ENCODE measurements around the gene FAM124B. TPM values are rescaled to one million over a fixed set of nuclear protein-coding genes. Genes with fewer than 3 reads are reported as not detected.

The FAM124B gene
- total and polyA plus RNA-seq, 2 of the 8 experiments (the other 6 are each of a cell fraction or from before 2014, with no cell fraction given): 2.1 to 2.6 TPM

GRCh38 chr2:224438726-224439125 is 36.8 kb upstream of the FAM124B start:
- H3K4me2 ChIP-seq (ENCODE audit: insufficient read depth in 1 of 2, low read depth in 2 of 2, low read length in 2 of 2): no peak overlapping the region
- no peak overlapping the region for H3K9ac ChIP-seq (replicated peaks in 1 of 4; ENCODE audit: extremely low read depth in 1 of 4, low read depth in 3 of 4, low read length in 3 of 4)
- H3K18ac ChIP-seq (ENCODE audit: extremely low read depth, low read length): no peak overlapping the region
- H4K20me1 ChIP-seq (replicated peaks in 1 of 2; ENCODE audit: control insufficient read depth in 1 of 2, insufficient read depth in 2 of 2, low read length in 2 of 2): no peaks in the 10 kb centered on the region
- no peak overlapping the region for H3K23ac ChIP-seq (ENCODE audit: insufficient read length)
- no peak overlapping the region for H2BK15ac ChIP-seq (ENCODE audit: low read length)
- no peak overlapping the region for H2AK5ac ChIP-seq (ENCODE audit: low read depth, low read length)
- no peak overlapping the region for H2AFZ ChIP-seq (ENCODE audit: low read length)
- POLR2A ChIA-PET (ENCODE audit: partially characterized antibody): interaction anchor here (0.7 to 1.1 kb wide), 2 partner anchors 9 to 462 kb away, joined by 3 read pairs; no protein-coding TSS in a partner anchor
- H2BK120ac ChIP-seq (replicated peaks; ENCODE audit: low read depth, low read length): no peak overlapping the region
- no peak for TF ChIP-seq GABPA (IDR thresholded peaks at IDR 0.05; ENCODE audit: borderline replicate concordance, insufficient read depth, low read length)
- no peak for TF ChIP-seq SUZ12 (IDR thresholded peaks at IDR 0.05; ENCODE audit: low read length)
- no peak for TF ChIP-seq NRF1 (IDR thresholded peaks at IDR 0.05; ENCODE audit: low read depth, low read length)
- TF ChIP-seq BACH1 (IDR thresholded peaks at IDR 0.05; ENCODE audit: low read length): no peak
- TF ChIP-seq RNF2 (IDR thresholded peaks at IDR 0.05; ENCODE audit: borderline replicate concordance, low read depth, low read length, missing control alignments, poor library complexity, severe bottlenecking): no peak
- no peak for TF ChIP-seq SIX5 (IDR thresholded peaks at IDR 0.05; ENCODE audit: low read depth, low read length)
- TF ChIP-seq RFX5 (IDR thresholded peaks at IDR 0.05; ENCODE audit: borderline replicate concordance, low read depth, low read length): no peak
- TF ChIP-seq SRF (IDR thresholded peaks at IDR 0.05; ENCODE audit: low read depth, low read length): no peak
- no peaks in the 10 kb centered on the region for H3K79me2 ChIP-seq (ENCODE audit: control insufficient read depth in 1 of 2, insufficient read depth in 2 of 2, low read length in 2 of 2)
- CTCF ChIA-PET (ENCODE audit: partially characterized antibody): interaction anchor here (1.0 to 1.6 kb wide), 3 partner anchors 10 to 207 kb away, joined by 3 to 9 read pairs (median 3); no protein-coding TSS in a partner anchor
- no peak for FAIRE-seq
- H3K23me2 ChIP-seq (ENCODE audit: low read depth, low read length): no peaks in the 10 kb centered on the region
- no peaks in the 10 kb centered on the region for H3K36me3 ChIP-seq (ENCODE audit: control insufficient read depth in 2 of 4, insufficient read depth in 4 of 4, low read length in 3 of 4)
- H3K4me1 ChIP-seq (replicated peaks in 1 of 4; ENCODE audit: control insufficient read depth in 3 of 4, insufficient read depth in 4 of 4, low read length in 3 of 4): peaks cover 0 to 4% (median 2%) of the 10 kb centered on the region in 4 experiments; a peak in 3 of 7 replicates
- no peak overlapping the region for H3K27ac ChIP-seq (ENCODE audit: low read depth, low read length)
- no peak overlapping the region for H3K14ac ChIP-seq (ENCODE audit: insufficient read length)
- no peak overlapping the region for H3K56ac ChIP-seq (replicated peaks; ENCODE audit: insufficient read length, low read depth, low read length)
- no peak for DNase-seq (ENCODE audit: low read depth in 1 of 2, low spot score in 2 of 2)
- H2BK12ac ChIP-seq (ENCODE audit: low read depth, low read length): no peak overlapping the region
- H3K9me3 ChIP-seq (ENCODE audit: insufficient read depth in 2 of 2, low read depth in 1 of 2, low read length in 1 of 2): no peaks in the 10 kb centered on the region; a peak in 1 of 4 replicates
- H3K79me1 ChIP-seq (ENCODE audit: low read depth, low read length): no peaks in the 10 kb centered on the region
- no peak overlapping the region for H4K8ac ChIP-seq (ENCODE audit: extremely low read depth, insufficient read depth, low read length)
- no peak overlapping the region for H3K4ac ChIP-seq (replicated peaks; ENCODE audit: insufficient read length, low read depth, low read length)
- H3K27me3 ChIP-seq (replicated peaks in 1 of 4; ENCODE audit: control insufficient read depth in 3 of 4, extremely low read depth in 1 of 4, insufficient read depth in 3 of 4, low read length in 3 of 4): no peaks in the 10 kb centered on the region
- peak overlapping the region; percentile 31 for H4K91ac ChIP-seq (replicated peaks; ENCODE audit: insufficient read length, low read length)
- no peak overlapping the region for H3K4me3 ChIP-seq (ENCODE audit: extremely low read depth in 1 of 4, insufficient read depth in 2 of 4, low read depth in 3 of 4, low read length in 4 of 4)
- H2BK5ac ChIP-seq (ENCODE audit: low read depth, low read length): no peak overlapping the region; the same call in 1 of the 2 replicates
- no peak overlapping the region for H4K5ac ChIP-seq (ENCODE audit: insufficient read length, low read depth, low read length)
- H2BK20ac ChIP-seq (ENCODE audit: low read length): peak overlapping the region; percentile 61; the same call in 1 of the 2 replicates

Data from H1 (cell line).